GM12892 (cell line): ENCODE data around the gene CKS1B.
A peak's percentile ranks its signal among the peaks of the same experiment; 100 is the strongest.

Source experiments
- DNase-seq: peaks from one replicate; pipeline ENCODE4 v3.0.0; 2011; ENCODE audit not compliant: insufficient read length
- FAIRE-seq: peaks from 2 replicates; lab custom pipeline; 2011; peaks lifted over from hg19 to GRCh38; lab: Jason Lieb, UNC
- POLR2A ChIP-seq: IDR thresholded peaks from 2 replicates; pipeline ENCODE4 v1.6.1; 2011; ENCODE audit warnings: low read depth, low read length, control low read depth
- POLR2AphosphoS5 ChIP-seq: IDR thresholded peaks from 2 replicates; pipeline ENCODE4 v1.6.1; 2011; ENCODE audit warnings: low read depth, low read length, control low read depth
- TAF1 ChIP-seq: IDR thresholded peaks from 2 replicates; pipeline ENCODE4 v1.6.1; 2011; ENCODE audit warnings: low read depth, mild to moderate bottlenecking, control low read depth, low read length, borderline replicate concordance

CKS1B gene

DNA sequence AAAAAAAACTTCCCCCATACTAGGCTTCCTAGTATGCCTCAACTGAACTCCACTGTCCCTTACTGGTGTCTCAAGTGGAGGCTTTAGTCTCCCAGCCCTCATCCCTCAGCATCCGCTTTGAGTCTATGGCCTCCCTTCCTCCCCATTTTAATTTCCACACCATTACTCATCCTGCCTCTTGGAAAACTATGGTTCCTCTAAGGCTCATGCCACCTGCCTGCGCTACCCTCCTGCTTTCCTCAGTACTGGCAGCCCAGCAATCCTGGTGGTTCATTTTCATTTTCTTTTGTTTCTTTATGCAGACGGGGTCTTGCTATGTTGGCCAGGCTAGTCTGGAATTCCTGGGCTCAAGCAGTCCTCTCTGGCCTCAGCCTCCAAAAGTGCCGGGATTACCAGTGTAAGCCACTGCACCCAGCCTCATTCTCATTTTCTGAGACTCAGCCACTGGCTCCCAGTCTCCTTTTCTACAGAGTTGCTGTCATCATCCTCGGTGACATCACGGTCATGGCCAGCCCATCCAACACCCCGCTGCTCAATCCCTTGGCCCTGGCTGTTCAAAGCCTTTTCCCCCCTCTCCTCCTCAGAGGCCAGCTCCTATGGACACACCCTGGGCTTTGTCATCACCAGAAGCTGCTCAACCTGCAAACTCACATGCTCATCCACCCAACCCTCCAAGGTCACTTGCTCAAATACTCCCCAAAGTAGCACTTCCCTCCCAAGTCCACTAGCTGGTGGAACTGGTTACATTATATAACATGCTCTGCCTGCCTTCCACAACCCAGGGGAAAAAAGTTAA lies 35.7 kb upstream of the CKS1B start:
- FAIRE-seq (no peak), DNase-seq (no peak)
- no peak for TF ChIP-seq POLR2A
- no peak for TF ChIP-seq TAF1
- TF ChIP-seq POLR2AphosphoS5 = no peak

- FAIRE-seq (no peak), DNase-seq (no peak)
- TF ChIP-seq POLR2A (no peak), POLR2AphosphoS5 (no peak)
These were observed 34.3 kb upstream of the CKS1B start for GRCh38 chr1:154940213-154940560.

GRCh38 chr1:154940651-154941194 lies 33.8 kb upstream of the CKS1B start:
- no peak for TF ChIP-seq TAF1
- no peak for TF ChIP-seq POLR2AphosphoS5
- TF ChIP-seq POLR2A = no peak
- DNase-seq (no peak), FAIRE-seq (peak; percentile 46)

DNA sequence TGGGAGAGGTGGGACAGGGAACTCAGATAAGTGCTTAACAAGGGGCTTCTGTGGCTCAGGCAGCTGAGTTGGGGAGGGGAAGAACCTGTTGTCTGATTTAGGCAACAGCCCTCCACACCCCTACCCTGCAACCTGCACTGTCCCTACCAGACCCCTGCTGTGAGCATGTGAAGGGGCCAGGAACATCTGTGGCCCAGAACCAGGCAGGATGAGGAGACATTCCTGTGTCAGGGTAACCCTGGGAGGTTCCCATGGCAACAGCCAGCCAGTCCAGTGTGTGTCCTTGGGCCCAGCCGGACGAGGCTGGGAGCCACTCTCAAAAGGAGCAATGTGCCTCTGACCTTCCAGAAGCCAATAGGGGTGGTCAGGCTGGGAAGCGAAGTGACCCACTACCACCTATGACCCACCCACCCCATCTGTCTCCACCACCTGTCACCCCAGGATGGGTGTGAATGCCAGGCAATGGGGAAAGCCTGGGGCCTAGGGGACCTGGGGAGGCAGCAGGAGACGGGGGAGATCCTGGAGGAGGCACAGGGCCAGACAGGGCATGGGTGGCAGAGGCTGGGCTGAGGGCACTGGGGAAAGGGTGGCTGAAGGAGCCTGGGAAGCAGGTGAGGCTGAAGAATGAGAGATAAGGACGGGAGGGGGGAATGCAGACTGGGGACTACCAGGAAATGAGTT lies 33.0 kb upstream of the CKS1B start:
- TF ChIP-seq POLR2A = peak; percentile 46; the same call in 1 of the 2 replicates
- no peak for TF ChIP-seq POLR2AphosphoS5
- no peak for FAIRE-seq
- no peak for DNase-seq

GRCh38 chr1:154943649-154944400 lies 30.7 kb upstream of the CKS1B start:
- peak; percentile 73 for FAIRE-seq
- no peak for DNase-seq
- no peak for TF ChIP-seq TAF1
- TF ChIP-seq POLR2A = peak; percentile 36; the same call in 1 of the 2 replicates

GRCh38 chr1:154944401-154945159 lies 29.9 kb upstream of the CKS1B start:
- no peak for TF ChIP-seq POLR2AphosphoS5
- 0 out of 2 replicates have a peak, but pooled peaks have one; percentile 14 for TF ChIP-seq POLR2A
- TF ChIP-seq TAF1 = no peak
- DNase-seq (no peak), FAIRE-seq (no peak)

DNA sequence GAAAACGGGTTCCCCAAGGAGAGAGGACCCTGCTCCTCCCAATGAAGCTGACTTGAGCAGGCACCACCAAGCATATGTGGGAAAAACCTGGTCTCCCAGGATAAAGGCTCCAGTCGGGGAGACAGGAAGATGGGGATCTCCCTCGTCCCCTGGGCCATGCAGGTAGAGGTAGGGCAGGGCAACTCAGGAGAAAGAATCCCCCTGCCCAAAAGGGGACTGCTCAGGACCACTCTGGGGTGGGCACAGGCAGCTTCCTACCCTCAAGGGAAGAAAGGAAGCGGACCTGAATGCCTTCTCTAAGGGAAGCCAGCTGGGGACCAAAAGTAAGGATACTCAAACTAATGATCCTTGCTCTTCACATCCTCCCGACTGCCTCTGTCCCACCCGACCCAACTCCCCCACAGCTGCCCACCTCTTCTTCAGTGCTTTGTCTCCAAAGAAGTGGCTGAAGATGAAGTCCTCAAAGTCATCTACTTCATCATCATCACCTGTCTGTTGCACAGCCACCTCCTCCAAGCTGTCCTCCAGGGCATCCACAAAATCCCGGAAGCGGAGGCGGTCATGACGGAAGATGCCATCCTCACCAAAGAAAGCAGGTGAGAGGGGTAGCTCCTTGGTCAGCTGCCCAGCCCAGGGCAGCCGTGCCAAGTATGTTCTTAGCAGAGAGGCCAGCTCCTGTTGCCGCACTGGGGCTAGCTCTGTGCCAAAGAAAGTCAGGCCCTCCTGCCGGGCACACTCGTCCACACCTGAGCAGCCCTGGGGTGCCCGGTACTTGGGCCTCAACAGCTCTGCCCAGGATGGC lies 29.1 kb upstream of the CKS1B start:
- FAIRE-seq (no peak), DNase-seq (no peak)
- TF ChIP-seq POLR2A (no peak), TAF1 (no peak)

GRCh38 chr1:154945962-154946850 lies 28.3 kb upstream of the CKS1B start:
- no peak for TF ChIP-seq POLR2AphosphoS5
- no peak for TF ChIP-seq POLR2A
- DNase-seq = no peak
- FAIRE-seq = no peak

GRCh38 chr1:154948079-154948478 lies 26.4 kb upstream of the CKS1B start:
- FAIRE-seq (no peak), DNase-seq (no peak)
- no peak for TF ChIP-seq POLR2AphosphoS5
- no peak for TF ChIP-seq POLR2A
- no peak for TF ChIP-seq TAF1

DNA sequence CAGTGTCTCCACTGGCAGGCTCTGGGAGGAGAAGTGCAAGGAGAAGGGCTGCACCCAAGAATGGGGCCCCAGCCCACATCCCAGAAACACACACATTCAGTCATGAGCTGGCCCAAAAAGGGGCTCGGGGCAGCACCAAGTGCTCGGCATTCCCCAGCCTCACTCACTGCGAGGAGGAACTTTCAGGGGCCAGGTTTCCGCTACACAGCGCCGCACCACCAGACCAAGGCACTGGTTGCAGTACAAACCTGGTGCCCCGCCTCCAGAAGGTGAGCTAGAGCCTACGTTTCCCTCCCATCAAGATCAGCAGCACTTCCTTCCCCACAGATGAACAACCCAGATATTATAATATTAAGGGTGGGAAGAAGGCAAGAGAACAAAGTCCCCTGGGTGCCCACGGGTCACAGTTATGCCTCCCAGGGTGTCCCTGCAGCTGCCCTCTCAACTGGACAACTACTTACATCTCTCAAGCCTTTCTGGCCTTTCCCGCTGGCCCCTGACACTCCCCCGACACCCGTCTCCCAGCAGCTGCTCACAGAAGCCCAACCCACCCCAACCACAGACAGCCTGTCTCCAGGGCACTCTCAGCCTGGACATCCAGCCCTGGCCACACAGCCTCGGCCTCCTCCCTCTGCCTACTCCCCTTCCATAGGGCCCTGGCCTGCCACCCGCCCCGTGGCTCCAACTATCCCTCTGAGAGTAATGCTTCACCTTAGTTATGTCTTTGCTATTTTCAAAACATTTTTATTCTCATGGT lies 22.4 kb upstream of the CKS1B start:
- FAIRE-seq = no peak
- no peak for DNase-seq
- no peak for TF ChIP-seq TAF1
- no peak for TF ChIP-seq POLR2AphosphoS5
- no peak for TF ChIP-seq POLR2A
